AG10803 (cell line): ENCODE results near the gene BCKDHA.

Experiments used
- DNase-seq: peaks from one replicate; pipeline ENCODE4 v3.0.0; 2010; ENCODE audit warnings: low read depth
- H3K4me3 ChIP-seq: 2 replicates; pipeline ENCODE4 v1.5.1; 2011; ENCODE audit warnings: mild to moderate bottlenecking, low read length, control low read depth
- TF ChIP-seq, protein P1 (sequence below): conservative IDR thresholded peaks from 2 replicates; pipeline ENCODE4 v1.5.1; 2011; ENCODE audit warnings: mild to moderate bottlenecking, low read length, control low read depth, inconsistent platforms

Gene BCKDHA

DNA sequence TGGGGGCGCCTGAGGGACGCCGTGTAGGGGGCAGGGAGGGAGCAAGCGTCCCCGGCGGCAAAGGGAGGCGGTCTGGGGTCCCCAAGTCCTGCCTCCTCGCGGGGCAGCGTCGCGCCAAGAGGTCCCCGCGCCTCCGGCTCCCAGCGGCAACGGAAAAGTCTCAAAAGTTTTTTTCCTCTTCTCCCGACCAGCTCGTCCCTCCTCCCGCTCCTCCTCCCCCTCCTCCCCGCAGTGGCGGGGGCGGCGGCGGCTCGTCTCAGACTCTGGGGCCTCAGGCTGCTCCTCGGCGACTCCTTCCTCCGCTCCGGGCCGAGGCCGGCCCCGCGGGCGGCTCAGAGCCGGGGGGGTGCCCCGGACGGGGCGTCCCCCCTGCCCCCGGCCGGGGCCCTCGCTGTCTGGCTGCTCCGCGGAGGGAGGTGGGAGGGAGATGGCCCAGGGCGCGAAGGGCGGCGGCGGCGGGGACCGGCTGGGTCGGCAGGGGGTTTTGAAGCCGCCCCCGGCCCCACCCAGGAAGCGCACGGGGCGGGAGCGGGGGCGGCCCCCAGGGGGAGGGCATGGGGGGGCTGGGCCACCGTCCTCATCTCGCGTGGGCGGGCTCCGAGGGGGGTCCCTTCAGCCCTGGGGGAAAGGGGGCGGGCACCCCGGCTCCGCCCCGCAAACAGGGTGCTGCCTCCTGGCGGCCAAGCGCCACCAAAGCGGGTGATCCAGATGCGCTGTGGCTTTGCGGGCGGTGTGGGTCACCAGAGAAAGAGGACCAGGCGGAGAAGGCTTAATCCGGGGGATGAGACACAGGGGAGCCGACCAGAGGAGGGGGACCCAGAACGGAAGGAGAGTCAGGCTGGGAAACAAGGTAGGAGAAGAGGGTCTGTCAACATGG, 43.9 kb upstream of the BCKDHA start, which contains the start of gene TGFB1:
Gene TGFB1 (minus strand): TSS at position 457 of the 877 bp plus-strand sequence. CDS start 878 bp downstream, outside the sequence.
- TF ChIP-seq, protein P1, sequence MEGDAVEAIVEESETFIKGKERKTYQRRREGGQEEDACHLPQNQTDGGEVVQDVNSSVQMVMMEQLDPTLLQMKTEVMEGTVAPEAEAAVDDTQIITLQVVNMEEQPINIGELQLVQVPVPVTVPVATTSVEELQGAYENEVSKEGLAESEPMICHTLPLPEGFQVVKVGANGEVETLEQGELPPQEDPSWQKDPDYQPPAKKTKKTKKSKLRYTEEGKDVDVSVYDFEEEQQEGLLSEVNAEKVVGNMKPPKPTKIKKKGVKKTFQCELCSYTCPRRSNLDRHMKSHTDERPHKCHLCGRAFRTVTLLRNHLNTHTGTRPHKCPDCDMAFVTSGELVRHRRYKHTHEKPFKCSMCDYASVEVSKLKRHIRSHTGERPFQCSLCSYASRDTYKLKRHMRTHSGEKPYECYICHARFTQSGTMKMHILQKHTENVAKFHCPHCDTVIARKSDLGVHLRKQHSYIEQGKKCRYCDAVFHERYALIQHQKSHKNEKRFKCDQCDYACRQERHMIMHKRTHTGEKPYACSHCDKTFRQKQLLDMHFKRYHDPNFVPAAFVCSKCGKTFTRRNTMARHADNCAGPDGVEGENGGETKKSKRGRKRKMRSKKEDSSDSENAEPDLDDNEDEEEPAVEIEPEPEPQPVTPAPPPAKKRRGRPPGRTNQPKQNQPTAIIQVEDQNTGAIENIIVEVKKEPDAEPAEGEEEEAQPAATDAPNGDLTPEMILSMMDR, result peak; percentile 77
- peak within 1 kb of the TSS; percentile 92 for H3K4me3 ChIP-seq
- DNase-seq, result peak; percentile 91

DNA sequence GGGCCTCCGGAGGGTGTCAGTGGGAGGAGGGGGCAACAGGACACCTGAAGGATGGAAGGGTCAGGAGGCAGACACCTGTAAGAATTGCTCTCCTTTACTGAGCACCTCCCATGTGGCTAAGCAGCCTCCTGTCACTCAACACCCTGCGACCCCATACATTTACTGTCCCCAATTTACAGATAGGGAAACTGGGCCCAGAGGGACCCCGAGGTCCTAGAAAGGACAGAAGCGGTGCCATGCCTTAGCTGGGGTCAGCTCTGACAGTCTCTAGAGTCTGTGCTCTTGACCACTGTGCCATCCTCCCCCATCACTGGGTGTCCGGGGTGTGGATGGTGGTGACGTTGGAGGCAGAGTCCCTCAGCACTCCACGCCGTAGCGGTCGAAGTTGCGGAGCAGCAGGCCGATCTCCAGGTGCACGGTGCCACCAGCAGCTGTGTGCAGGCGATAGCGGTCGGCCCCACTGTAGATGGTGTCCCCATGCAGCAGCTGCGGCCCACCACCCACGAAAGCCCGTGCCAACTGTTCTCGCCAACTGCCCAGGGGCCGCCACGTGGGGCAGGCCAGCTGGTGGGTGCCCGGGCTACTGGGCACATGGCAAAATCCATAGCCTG, 43.2 kb upstream of the BCKDHA start:
- no peak for DNase-seq
- peak overlapping the region; percentile 52 for H3K4me3 ChIP-seq
- TF ChIP-seq, protein P1, result no peak

DNA sequence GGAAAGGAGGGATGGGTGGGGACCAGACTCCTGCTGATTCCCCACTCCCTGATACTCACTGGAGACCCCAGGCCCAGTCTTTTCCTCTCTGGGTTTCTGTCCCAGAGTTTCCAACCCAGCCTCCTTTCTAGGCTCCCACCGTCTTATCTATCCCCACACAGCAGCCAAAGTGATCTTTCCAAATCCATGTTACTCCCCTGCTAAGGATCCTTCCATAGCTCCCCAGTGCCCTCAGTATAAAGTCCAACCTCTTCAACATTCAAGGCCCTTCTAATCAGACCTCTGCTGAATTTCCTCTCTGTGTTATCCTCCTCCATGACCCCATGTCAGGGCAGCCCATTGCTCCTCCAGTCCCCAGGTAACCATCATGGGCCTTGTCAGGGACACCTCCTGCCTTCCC, 42.6 kb upstream of the BCKDHA start:
- H3K4me3 ChIP-seq, result no peak overlapping the region
- DNase-seq, result no peak
- TF ChIP-seq, protein P1, result no peak

DNA sequence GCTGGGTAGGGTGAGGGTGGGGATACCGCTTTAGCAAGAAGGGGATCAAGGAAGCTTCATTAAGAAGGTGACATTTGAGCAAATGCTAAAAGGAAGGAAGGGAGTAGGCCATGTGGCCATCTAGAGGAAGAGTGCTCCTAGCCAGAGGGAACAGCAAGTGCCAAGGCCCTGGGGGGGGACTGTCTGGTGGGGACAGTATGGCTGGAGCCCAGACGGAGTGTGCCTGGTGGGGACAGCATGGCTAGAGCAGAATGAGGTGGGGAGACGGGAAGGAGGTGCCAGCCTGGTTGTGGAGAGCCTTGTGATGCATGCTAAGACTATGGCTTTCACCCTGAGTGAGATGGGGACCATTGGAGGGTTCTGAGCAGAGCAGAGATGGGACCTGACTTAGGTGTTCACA, 41.8 kb upstream of the BCKDHA start:
- H3K4me3 ChIP-seq, result no peak overlapping the region
- no peak for DNase-seq
- TF ChIP-seq, protein P1, result no peak

DNA sequence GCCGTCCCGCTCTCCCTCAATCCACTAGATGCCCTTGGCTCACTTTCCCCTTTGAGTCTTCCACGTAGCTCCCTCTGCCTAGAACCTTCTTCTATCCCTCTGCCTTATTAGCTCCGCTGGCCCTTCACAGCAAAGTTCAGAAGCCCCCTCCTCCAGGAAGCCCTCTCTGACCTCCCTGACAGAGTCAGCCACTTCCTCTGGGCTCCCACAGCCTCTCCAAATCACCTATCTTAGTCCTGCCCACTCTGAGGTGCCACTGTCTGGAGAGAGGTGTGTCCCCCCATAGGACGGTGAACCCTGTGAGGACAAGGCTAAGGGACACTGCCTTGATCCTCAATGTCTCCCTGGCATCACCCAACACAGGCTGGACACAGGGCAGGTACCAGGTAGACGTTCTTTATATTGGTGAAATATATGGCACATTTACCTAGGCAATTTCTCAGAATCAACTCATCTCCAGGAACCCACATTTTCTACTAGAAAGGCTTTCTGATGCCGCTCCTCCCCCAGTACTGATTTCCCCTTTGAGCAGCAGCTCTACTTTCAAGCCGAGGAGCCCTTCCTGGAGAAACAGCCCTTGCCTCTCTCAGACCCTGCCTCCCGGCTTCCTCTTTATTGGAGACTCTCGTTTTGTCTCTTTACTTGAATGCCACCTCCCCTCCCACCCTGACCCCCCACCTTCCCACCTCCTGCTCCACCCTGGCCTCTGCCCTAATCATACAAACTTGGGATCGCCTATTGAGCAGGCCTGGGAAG, 40.5 kb upstream of the BCKDHA start:
- no peak for DNase-seq
- H3K4me3 ChIP-seq, result no peak overlapping the region
- TF ChIP-seq, protein P1, result no peak

DNA sequence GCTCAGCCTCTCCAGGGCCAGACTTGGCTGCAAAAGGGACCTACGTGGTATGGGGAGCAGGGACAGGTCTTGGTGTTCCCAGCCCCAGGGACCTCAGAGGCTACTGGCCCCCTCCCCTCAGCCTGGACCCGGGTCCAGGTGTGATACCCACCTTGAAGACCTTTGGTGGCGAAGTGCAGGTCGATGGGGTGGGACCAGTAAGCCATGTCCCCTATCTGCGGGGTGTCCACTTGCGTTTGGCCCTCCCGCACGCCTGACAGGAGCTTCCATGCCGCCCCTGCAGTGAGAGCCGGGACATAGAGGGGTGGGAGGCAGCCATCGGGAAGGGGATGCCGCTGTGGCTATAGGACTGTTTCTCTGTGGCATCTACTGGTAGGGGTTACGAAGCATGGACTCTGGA, 39.9 kb upstream of the BCKDHA start:
- no peak for DNase-seq
- no peak overlapping the region for H3K4me3 ChIP-seq
- TF ChIP-seq, protein P1, result no peak
